IMR-90 (cell line): ENCODE results near the gene DHX38. TPM values are rescaled to one million over a fixed set of nuclear protein-coding genes. Genes with fewer than 3 reads are reported as not detected.

Experiments
- ATAC-seq: fragments of 200-7000 bp; cut with Tn5 transposase; 2 replicates; pipeline ENCODE4 v1.9.1; 2020; ENCODE audit warnings: low read depth, mild to moderate bottlenecking, moderate library complexity
- BruUV-seq: library from RNA; stranded (reverse); fragments of 400-500 nt; replicated peaks from 2 replicates; lab custom pipeline; 2021; lab: Mats Ljungman, UMichigan
- CTCF ChIA-PET: fragments of 300-600 bp; formaldehyde crosslinking; extraction: SDS; loops from one replicate; lab custom pipeline; 2021; ENCODE audit warnings: antibody characterized with exemption; lab: Yijun Ruan, JAX
- POLR2A ChIA-PET: fragments of 300-600 bp; sonication (Branson Sonifier 250); formaldehyde crosslinking; loops from one replicate; lab custom pipeline; 2022; ENCODE audit warnings: antibody characterized with exemption; ENCODE audit not compliant: unreplicated experiment; lab: Charles Lee
- DNase-seq: peaks from one replicate; pipeline ENCODE4 v3.0.0; 2013
- H2AFZ ChIP-seq: replicated peaks from 2 replicates; pipeline ENCODE3; 2013; ENCODE audit warnings: low read length, mild to moderate bottlenecking; ENCODE audit not compliant: poor library complexity
- H2AK5ac ChIP-seq: 2 replicates; pipeline ENCODE4 v1.6.1; 2013; ENCODE audit warnings: low read depth, low read length, inconsistent platforms
- H2AK9ac ChIP-seq: replicated peaks from 2 replicates; pipeline ENCODE3; 2013; ENCODE audit warnings: mild to moderate bottlenecking, low read depth, low read length, moderate library complexity; ENCODE audit not compliant: poor library complexity
- H2BK120ac ChIP-seq: 2 replicates; pipeline ENCODE4 v1.6.1; 2013; ENCODE audit warnings: low read depth, low read length, inconsistent platforms
- H2BK15ac ChIP-seq: 3 replicates; pipeline ENCODE4 v1.6.1; 2013; ENCODE audit warnings: low read depth, low read length, inconsistent platforms
- H2BK20ac ChIP-seq: 2 replicates; pipeline ENCODE4 v1.6.1; 2013; ENCODE audit warnings: low read depth, mild to moderate bottlenecking, inconsistent platforms, low read length, moderate library complexity
- H2BK5ac ChIP-seq: 2 replicates; pipeline ENCODE4 v1.6.1; 2013; ENCODE audit warnings: mild to moderate bottlenecking, low read depth, low read length, inconsistent platforms; ENCODE audit not compliant: poor library complexity, severe bottlenecking
- H3K14ac ChIP-seq: replicated peaks from 2 replicates; pipeline ENCODE4 v1.6.1; 2013; ENCODE audit warnings: low read depth, low read length, inconsistent platforms
- H3K18ac ChIP-seq: 2 replicates; pipeline ENCODE4 v1.6.1; 2013; ENCODE audit warnings: low read depth, low read length, control low read depth
- H3K23ac ChIP-seq: 2 replicates; pipeline ENCODE4 v1.6.1; 2013; ENCODE audit warnings: low read depth, low read length, inconsistent platforms
- H3K27ac ChIP-seq: 2 replicates; pipeline ENCODE4 v1.5.1; 2013; ENCODE audit warnings: mild to moderate bottlenecking, control low read depth, low read length; ENCODE audit not compliant: insufficient read depth
- H3K27me3 ChIP-seq: 2 replicates; pipeline ENCODE4 v1.6.1; 2013; ENCODE audit warnings: low read length; ENCODE audit not compliant: control insufficient read depth, insufficient read depth
- H3K36me3 ChIP-seq: 2 replicates; pipeline ENCODE4 v1.6.1; 2013; ENCODE audit warnings: low read length, mixed read lengths; ENCODE audit not compliant: control insufficient read depth, insufficient read depth
- H3K4ac ChIP-seq: 2 replicates; pipeline ENCODE4 v1.6.1; 2013; ENCODE audit warnings: low read depth, low read length, inconsistent platforms
- H3K4me1 ChIP-seq: 2 replicates; pipeline ENCODE4 v1.6.1; 2013; ENCODE audit warnings: low read length, mixed read lengths; ENCODE audit not compliant: control insufficient read depth, insufficient read depth
- H3K4me2 ChIP-seq: 2 replicates; pipeline ENCODE4 v1.6.1; 2013; ENCODE audit warnings: low read depth, mild to moderate bottlenecking, control low read depth, low read length, moderate library complexity
- H3K4me3 ChIP-seq: 2 replicates; pipeline ENCODE4 v1.5.1; 2013; ENCODE audit warnings: low read depth, mild to moderate bottlenecking, control low read depth, low read length, moderate library complexity; ENCODE audit not compliant: insufficient read depth
- H3K56ac ChIP-seq: 2 replicates; pipeline ENCODE4 v1.6.1; 2013; ENCODE audit warnings: low read length, inconsistent platforms; ENCODE audit not compliant: insufficient read depth; ENCODE audit errors: extremely low read depth
- H3K79me1 ChIP-seq, 2 experiments: 2 replicates each; pipeline ENCODE4 v1.6.1; 2013; ENCODE audit warnings: low read length in 2 of 2, inconsistent platforms in 1 of 2, low read depth in 1 of 2
- H3K9ac ChIP-seq: 2 replicates; pipeline ENCODE4 v1.6.1; 2013; ENCODE audit warnings: low read depth, low read length, control low read depth
- H3K9me1 ChIP-seq: 2 replicates; pipeline ENCODE4 v1.6.1; 2013; ENCODE audit warnings: low read length, inconsistent platforms; ENCODE audit not compliant: insufficient read depth
- H3K9me3 ChIP-seq: 2 replicates; pipeline ENCODE4 v1.6.1; 2013; ENCODE audit warnings: low read length; ENCODE audit not compliant: control insufficient read depth, insufficient read depth
- H4K20me1 ChIP-seq: 2 replicates; pipeline ENCODE4 v1.6.1; 2013; ENCODE audit warnings: low read length, inconsistent platforms; ENCODE audit not compliant: insufficient read depth
- H4K5ac ChIP-seq: 2 replicates; pipeline ENCODE4 v1.6.1; 2013; ENCODE audit warnings: mild to moderate bottlenecking, low read depth, low read length, control low read depth
- H4K8ac ChIP-seq, 2 experiments: 2 replicates each; pipeline ENCODE4 v1.6.1; 2013; ENCODE audit warnings: low read depth in 2 of 2, low read length in 2 of 2, control low read depth in 1 of 2, inconsistent platforms in 1 of 2
- H4K91ac ChIP-seq: 2 replicates; pipeline ENCODE4 v1.6.1; 2013; ENCODE audit warnings: low read depth, low read length, inconsistent platforms; ENCODE audit not compliant: insufficient read depth
- BHLHE40 ChIP-seq: fragments of 150-350 bp; IDR thresholded peaks from 2 replicates; pipeline ENCODE4 v1.6.1; 2016; ENCODE audit warnings: mild to moderate bottlenecking, low read depth, low read length
- CEBPB ChIP-seq: IDR thresholded peaks from 2 replicates; pipeline ENCODE4 v1.6.1; 2012; ENCODE audit warnings: low read depth, low read length, improper control_type of control experiment
- CTCF ChIP-seq: conservative IDR thresholded peaks from 2 replicates; pipeline ENCODE4 v1.5.1; 2012; ENCODE audit warnings: mild to moderate bottlenecking, low read depth, low read length, improper control_type of control experiment
- ELK1 ChIP-seq: fragments of 150-350 bp; IDR thresholded peaks from 2 replicates; pipeline ENCODE4 v1.6.1; 2016; ENCODE audit warnings: low read depth, mild to moderate bottlenecking, low read length, moderate library complexity, borderline replicate concordance
- FOS ChIP-seq: fragments of 150-350 bp; IDR thresholded peaks from 2 replicates; pipeline ENCODE4 v1.6.1; 2016; ENCODE audit warnings: low read depth, low read length
- MAFK ChIP-seq: IDR thresholded peaks from 2 replicates; pipeline ENCODE4 v1.6.1; 2012; ENCODE audit warnings: low read depth, low read length, improper control_type of control experiment
- MAZ ChIP-seq: IDR thresholded peaks from 2 replicates; pipeline ENCODE4 v1.6.1; 2012; ENCODE audit warnings: low read depth, mild to moderate bottlenecking, low read length, improper control_type of control experiment, moderate library complexity, borderline replicate concordance
- MXI1 ChIP-seq: IDR thresholded peaks from 2 replicates; pipeline ENCODE4 v1.6.1; 2012; ENCODE audit warnings: low read depth, mild to moderate bottlenecking, low read length, moderate library complexity, borderline replicate concordance
- NFE2L2 ChIP-seq: fragments of 150-350 bp; IDR thresholded peaks from 2 replicates; pipeline ENCODE4 v1.6.1; 2016; ENCODE audit warnings: low read depth, mild to moderate bottlenecking, low read length
- POLR2A ChIP-seq: IDR thresholded peaks from 2 replicates; pipeline ENCODE4 v1.6.1; 2012; ENCODE audit warnings: mild to moderate bottlenecking, low read depth, low read length
- RAD21 ChIP-seq: IDR thresholded peaks from 2 replicates; pipeline ENCODE4 v1.6.1; 2012; ENCODE audit warnings: low read length, improper control_type of control experiment
- RCOR1 ChIP-seq: IDR thresholded peaks from 2 replicates; pipeline ENCODE4 v1.6.1; 2012; ENCODE audit warnings: mild to moderate bottlenecking, low read length, improper control_type of control experiment; ENCODE audit not compliant: insufficient replicate concordance
- RFX5 ChIP-seq: IDR thresholded peaks from 2 replicates; pipeline ENCODE4 v1.8.0; 2012; ENCODE audit warnings: low read depth, mild to moderate bottlenecking, low read length, moderate library complexity
- USF2 ChIP-seq: fragments of 150-350 bp; IDR thresholded peaks from 2 replicates; pipeline ENCODE4 v1.6.1; 2017; ENCODE audit warnings: mild to moderate bottlenecking, antibody characterized with exemption, low read length, low read depth
- WGBS, 2 experiments: methylation state at CpG; one replicate each; pipeline versions ENCODE4 v1.1.5 to v1.1.7; 2013; ENCODE audit warnings: missing lambda C conversion rate in 2 of 2; ENCODE audit not compliant: insufficient read length in 1 of 2; ENCODE audit errors: extremely low coverage in 2 of 2; 5-methylcytosine and 5-hydroxymethylcytosine counted together
- dilution Hi-C: fragments of 300-500 bp; cut with HindIII; formaldehyde crosslinking; loops from one replicate; pipeline ENCODE4 v1.14.3; 2018; ENCODE audit warnings: low sequenced_read_pairs; ENCODE audit not compliant: unreplicated experiment
- in situ Hi-C: fragments of 300-500 bp; cut with MboI; formaldehyde crosslinking; loops from 3 replicates; pipeline ENCODE4 v1.14.3; 2019; ENCODE audit warnings: low sequenced_read_pairs, inconsistent platforms, mixed read lengths
- intact Hi-C: fragments of 100-400 bp; cut with micrococcal nuclease; formaldehyde crosslinking; loops from 2 replicates; pipeline ENCODE4 v1.10.0; 2022
- polyA plus RNA-seq, 3 experiments: library from polyadenylated mRNA; depleted of rRNA; stranded (reverse); fragments of >200 nt; gene quantifications; 2 replicates each; pipeline ENCODE4 v1.2.3, GENCODE V29; 2012; ENCODE audit warnings: low replicate concordance in 1 of 3
- total RNA-seq: library from RNA; depleted of rRNA; stranded (reverse); fragments of >200 nt; gene quantifications from 2 replicates; pipeline ENCODE4 v1.2.3, GENCODE V29; 2012

DHX38 gene
- total and polyA plus RNA-seq, 2 of the 4 experiments (the other 2 are of a cell fraction): 45.4 to 49.6 TPM

GRCh38 chr16:72129976-72130656 lies 36.5 kb downstream of the DHX38 start:
- Histone ChIP-seq H3K4ac (no peak overlapping the region), H3K27ac (no peak overlapping the region), H2AFZ (no peak overlapping the region), H2BK15ac (no peak overlapping the region), H3K14ac (no peak overlapping the region), H3K9ac (no peak overlapping the region), H4K91ac (no peak overlapping the region), H3K23ac (no peak overlapping the region), H2BK20ac (no peak overlapping the region), H3K18ac (no peak overlapping the region), H3K36me3 (no peaks in the 10 kb centered on the region), H2BK120ac (no peak overlapping the region), H2BK5ac (no peak overlapping the region), H3K4me2 (no peak overlapping the region), H3K4me3 (no peak overlapping the region), H3K79me1 (no peaks in the 10 kb centered on the region), H4K8ac (no peak overlapping the region), H4K20me1 (no peaks in the 10 kb centered on the region), H3K4me1 (no peaks in the 10 kb centered on the region), H3K56ac (no peak overlapping the region), H3K27me3 (peaks cover 8% of the 10 kb centered on the region), H3K9me1 (no peaks in the 10 kb centered on the region), H4K5ac (no peak overlapping the region), H2AK9ac (no peak overlapping the region), H2AK5ac (no peak overlapping the region), H3K9me3 (no peaks in the 10 kb centered on the region)
- WGBS, 2 experiments: 88% methylated on average over 2 of the region's 7 CpGs; no CpG with 5 or more reads in 1 of the 2 experiments
- ChIA-PET CTCF (interaction anchor here (0.6 kb wide), 1 partner anchor 679 kb away, joined by 3 read pairs; no protein-coding TSS in a partner anchor), POLR2A (no interaction called here)
- DNase-seq (no peak), ATAC-seq (no peak)
- BruUV-seq: no TSS peak
- in situ Hi-C loops: loop anchor here (10.0 kb wide), 1 partner anchor 335 kb away; no protein-coding TSS in a partner anchor
- intact Hi-C loops: loop anchor here (5.0 to 10.0 kb wide), 5 partner anchors 107 to 1905 kb away; no protein-coding TSS in a partner anchor
- TF ChIP-seq ELK1: no peak
- TF ChIP-seq RFX5: no peak
- no peak for TF ChIP-seq NFE2L2
- no peak for TF ChIP-seq MAFK
- TF ChIP-seq MXI1: no peak
- TF ChIP-seq CEBPB: no peak
- no peak for TF ChIP-seq BHLHE40
- TF ChIP-seq POLR2A: no peak
- no peak for TF ChIP-seq MAZ
- TF ChIP-seq FOS: no peak
- no peak for TF ChIP-seq USF2
- no peak for TF ChIP-seq RAD21
- no peak for TF ChIP-seq RCOR1
- TF ChIP-seq CTCF: no peak
- dilution Hi-C loops: no loop called here
